Prostate gland (tissue), 2 donors: ENCODE measurements around the gene RCOR3. TPM values are rescaled to one million over a fixed set of nuclear protein-coding genes. Genes with fewer than 3 reads are reported as not detected.

ENCODE experiments used
- DNase-seq: peaks from one replicate; pipeline ENCODE4 v3.0.0-alpha.2; 2019; ENCODE audit warnings: low spot score
- H3K27ac ChIP-seq, 2 donors: fragments of 200-600 bp; sonication (generic); 2 replicates each; pipeline ENCODE4 v1.5.1; 2017 to 2019
- H3K27me3 ChIP-seq: fragments of 200-600 bp; sonication (generic); replicated peaks from 2 replicates; pipeline ENCODE4 v1.5.1; 2019; ENCODE audit not compliant: insufficient read depth
- H3K36me3 ChIP-seq, 2 donors: fragments of 200-600 bp; sonication (generic); 1 replicate in 1 of 2; 2 replicates in 1 of 2; pipeline versions ENCODE4 v1.5.1 to v1.8.1; 2017 to 2019
- H3K4me1 ChIP-seq: fragments of 200-600 bp; sonication (generic); replicated peaks from 2 replicates; pipeline ENCODE4 v1.5.1; 2019
- H3K4me3 ChIP-seq, 2 donors: fragments of 200-600 bp; sonication (generic); 2 replicates each; pipeline ENCODE4 v1.5.1; 2017 to 2019
- H3K9me3 ChIP-seq: fragments of 200-600 bp; sonication (generic); 2 replicates; pipeline ENCODE4 v1.5.1; 2017
- CTCF ChIP-seq, 4 experiments: fragments of 200-600 bp in 2 of 4; fragments of 450-650 bp in 2 of 4; sonication (generic) in 2 of 4; IDR thresholded peaks; 1 replicate in 3 of 4; 2 replicates in 1 of 4; pipeline ENCODE4 v1.5.1; 2016 to 2019; ENCODE audit warnings: antibody characterized with exemption in 4 of 4, mild to moderate bottlenecking in 2 of 4, moderate library complexity in 2 of 4
- POLR2A ChIP-seq: fragments of 450-650 bp; IDR thresholded peaks from one replicate; pipeline ENCODE4 v1.6.1; 2016; ENCODE audit warnings: antibody characterized with exemption, mild to moderate bottlenecking
- POLR2AphosphoS5 ChIP-seq: sonication (generic); formaldehyde crosslinking; IDR thresholded peaks from one replicate; pipeline ENCODE4 v1.6.1; 2017; ENCODE audit warnings: antibody characterized with exemption
- WGBS: methylation state at CpG from one replicate; pipeline ENCODE4 v1.1.5; 2018; 5-methylcytosine and 5-hydroxymethylcytosine counted together
- intact Hi-C: fragments of 100-400 bp; cut with DNase I; formaldehyde crosslinking; loops from one replicate; pipeline ENCODE4 v1.14.2; 2022
- total RNA-seq, 2 donors: library from RNA; depleted of rRNA; stranded (reverse); fragments of >200 nt; gene quantifications; one replicate each; pipeline ENCODE4 v1.1.0, GENCODE V29; 2016

The RCOR3 gene
- total RNA-seq, 2 donors from 2014 or later: 56.4 to 78.3 TPM

GRCh38 chr1:211339631-211340041, 80.5 kb downstream of the RCOR3 start:
- Histone ChIP-seq H3K4me1 (peaks cover 4% of the 10 kb centered on the region), H3K27me3 (no peaks in the 10 kb centered on the region), H3K9me3 (no peaks in the 10 kb centered on the region), H3K36me3 (no peaks in the 10 kb centered on the region), H3K4me3 (no peak overlapping the region), H3K27ac (no peak overlapping the region)
- intact Hi-C loops: no loop called here
- TF ChIP-seq POLR2AphosphoS5: no peak
- TF ChIP-seq CTCF (IDR thresholded peaks at IDR 0.05): no peak
- TF ChIP-seq POLR2A: no peak
- no peak for DNase-seq
- 90% methylated on average over 6 of the region's 6 CpGs for WGBS

- H3K9me3 ChIP-seq: no peaks in the 10 kb centered on the region
- H3K36me3 ChIP-seq: no peaks in the 10 kb centered on the region
- DNase-seq: no peak
- 91% methylated on average over 10 of the region's 10 CpGs for WGBS
- H3K4me3 ChIP-seq: no peak overlapping the region
- no peaks in the 10 kb centered on the region for H3K27me3 ChIP-seq
- no peak overlapping the region for H3K27ac ChIP-seq
- peaks cover under 1% of the 10 kb centered on the region for H3K4me1 ChIP-seq
- intact Hi-C loops: no loop called here
- TF ChIP-seq POLR2AphosphoS5 (no peak), POLR2A (no peak), CTCF (IDR thresholded peaks at IDR 0.05) (no peak)
Observed at GRCh38 chr1:211340622-211341507, 81.7 kb downstream of the RCOR3 start.

- H3K9me3 ChIP-seq: no peaks in the 10 kb centered on the region
- no peaks in the 10 kb centered on the region for H3K4me1 ChIP-seq
- no peak overlapping the region for H3K27ac ChIP-seq
- no peaks in the 10 kb centered on the region for H3K27me3 ChIP-seq
- intact Hi-C loops: no loop called here
- DNase-seq: no peak
- TF ChIP-seq POLR2AphosphoS5 (no peak), POLR2A (no peak), CTCF (IDR thresholded peaks at IDR 0.05) (no peak)
- no peak overlapping the region for H3K4me3 ChIP-seq
- H3K36me3 ChIP-seq: no peaks in the 10 kb centered on the region
- 98% methylated on average over 1 of the region's 1 CpG for WGBS
Observed at GRCh38 chr1:211341999-211342398, 82.8 kb downstream of the RCOR3 start.

GRCh38 chr1:211343607-211344006, 84.4 kb downstream of the RCOR3 start:
- H3K27me3 ChIP-seq: no peaks in the 10 kb centered on the region
- no peak overlapping the region for H3K4me3 ChIP-seq
- intact Hi-C loops: no loop called here
- no peaks in the 10 kb centered on the region for H3K36me3 ChIP-seq
- H3K27ac ChIP-seq: no peak overlapping the region
- 78% methylated on average over 4 of the region's 4 CpGs for WGBS
- TF ChIP-seq POLR2AphosphoS5 (no peak), POLR2A (no peak), CTCF (IDR thresholded peaks at IDR 0.05) (no peak)
- DNase-seq: no peak
- no peaks in the 10 kb centered on the region for H3K9me3 ChIP-seq
- no peaks in the 10 kb centered on the region for H3K4me1 ChIP-seq

- no peak overlapping the region for H3K27ac ChIP-seq
- DNase-seq: no peak
- H3K36me3 ChIP-seq: no peaks in the 10 kb centered on the region
- no peaks in the 10 kb centered on the region for H3K4me1 ChIP-seq
- no peak for TF ChIP-seq POLR2AphosphoS5
- no peak for TF ChIP-seq POLR2A
- TF ChIP-seq CTCF (IDR thresholded peaks at IDR 0.05): no peak
- 56% methylated on average over 6 of the region's 6 CpGs for WGBS
- intact Hi-C loops: no loop called here
- no peak overlapping the region for H3K4me3 ChIP-seq
- no peaks in the 10 kb centered on the region for H3K27me3 ChIP-seq
- H3K9me3 ChIP-seq: no peaks in the 10 kb centered on the region
Observed at GRCh38 chr1:211344152-211344618, 85.0 kb downstream of the RCOR3 start.
